ENCODE data around the gene TSPAN16.

DNA sequence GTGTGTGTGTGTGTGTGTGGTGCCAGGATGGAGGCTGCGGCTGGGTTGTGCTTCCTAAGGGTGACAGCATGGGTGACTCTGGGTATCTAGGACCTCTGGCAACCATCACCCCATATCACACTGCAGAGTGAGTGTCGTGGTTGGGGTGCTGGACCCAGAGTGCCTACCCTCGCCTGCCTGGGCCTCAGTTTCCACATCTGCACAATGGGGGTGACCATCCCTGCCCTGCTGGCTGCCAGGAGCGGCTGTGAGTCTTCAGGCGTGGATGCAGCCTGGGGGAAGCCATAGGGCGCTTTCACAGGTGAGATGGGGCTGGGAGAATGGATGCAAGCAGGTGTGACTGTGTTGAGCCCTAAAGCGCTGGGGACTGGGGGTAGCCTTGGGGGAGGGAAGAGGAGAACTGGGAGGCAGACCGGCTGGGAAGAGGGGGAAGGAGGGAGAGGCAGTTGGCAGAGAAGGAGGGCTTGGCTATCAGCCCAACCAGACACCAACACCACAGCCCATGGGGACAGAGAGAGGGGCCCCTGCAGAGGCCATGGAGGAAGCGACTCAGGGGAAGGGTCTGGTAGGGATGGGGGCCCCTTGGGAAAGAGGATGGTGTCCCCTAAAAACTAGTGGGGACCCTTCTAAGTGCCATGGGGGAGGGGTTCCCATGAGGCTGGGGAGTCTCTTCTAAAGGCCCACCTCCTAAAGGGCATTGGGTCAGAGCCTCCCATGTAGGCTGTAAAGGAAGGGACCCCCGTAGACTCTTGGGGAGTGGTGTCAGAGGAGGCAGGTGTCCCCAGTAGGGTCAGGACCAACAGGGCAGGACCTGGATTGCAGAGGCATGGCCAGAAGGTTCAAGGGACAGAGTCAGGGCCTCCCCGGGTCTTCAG, 61.0 kb downstream of the TSPAN16 start:
- TF ChIP-seq CTCF (IDR thresholded peaks at IDR 0.05) = no peak
- no peak for TF ChIP-seq POLR2A (IDR thresholded peaks at IDR 0.05)

Measured in heart left ventricle (tissue), 13 donors.